GM21529 (cell line): ENCODE results near the gene LONP2.
"Not testable (repeated sequence)": the region's sequence is repeated elsewhere in the genome, so short reads cannot be mapped to it uniquely, and the experiment has no call there.

Experiments used
- ATAC-seq: cut with Tn5 transposase; IDR thresholded peaks from one replicate; pipeline ENCODE4 v1.9.1; 2021; ENCODE audit not compliant: unreplicated experiment

LONP2 gene

DNA sequence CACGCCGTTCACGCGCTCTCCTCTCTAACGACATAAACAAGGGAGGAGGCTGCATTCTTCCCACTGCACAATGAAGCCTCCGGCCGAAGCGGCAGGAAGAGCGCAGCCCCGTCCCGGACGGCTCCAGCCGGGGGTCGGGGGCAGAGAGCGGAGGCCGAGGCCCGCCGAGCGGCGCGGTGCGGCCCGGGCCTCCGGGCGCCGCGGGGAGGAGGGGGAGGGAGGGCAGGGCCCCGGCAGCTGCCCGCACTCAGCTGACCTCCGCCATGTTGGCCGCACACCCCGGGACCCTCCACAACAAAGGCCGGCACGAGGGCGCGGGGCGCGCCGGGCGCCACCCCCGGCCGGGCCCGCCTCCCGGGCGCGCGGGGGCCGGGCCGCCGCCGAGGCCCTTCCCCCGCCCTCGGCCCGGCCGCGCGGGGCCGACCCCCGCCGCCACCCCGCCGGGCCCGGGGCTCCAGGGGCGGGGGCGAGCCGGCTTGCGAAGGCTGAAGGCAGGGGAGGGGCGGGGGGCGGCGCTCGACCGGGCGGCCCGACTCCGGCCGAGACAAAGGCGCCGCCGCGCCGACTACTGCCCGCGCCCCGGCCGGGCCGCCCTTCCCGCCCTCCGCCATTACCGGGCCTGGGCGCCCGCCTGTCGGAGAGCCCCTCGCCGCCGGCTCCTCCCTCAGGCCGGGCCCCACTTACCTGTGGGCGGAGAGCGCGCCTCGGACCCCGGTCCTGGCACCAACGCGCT, 140.6 kb downstream of the LONP2 start:
- peak; percentile 55 for ATAC-seq

GRCh38 chr16:48385253-48386150, 141.4 kb downstream of the LONP2 start, which contains the start of gene SIAH1:
Gene SIAH1 (minus strand): TSS chr16:48385413. CDS start chr16:48362428, 22,985 bp downstream.
- ATAC-seq: peak; percentile 64

- no peak for ATAC-seq
These were observed 142.6 kb downstream of the LONP2 start for GRCh38 chr16:48386559-48387312.

DNA sequence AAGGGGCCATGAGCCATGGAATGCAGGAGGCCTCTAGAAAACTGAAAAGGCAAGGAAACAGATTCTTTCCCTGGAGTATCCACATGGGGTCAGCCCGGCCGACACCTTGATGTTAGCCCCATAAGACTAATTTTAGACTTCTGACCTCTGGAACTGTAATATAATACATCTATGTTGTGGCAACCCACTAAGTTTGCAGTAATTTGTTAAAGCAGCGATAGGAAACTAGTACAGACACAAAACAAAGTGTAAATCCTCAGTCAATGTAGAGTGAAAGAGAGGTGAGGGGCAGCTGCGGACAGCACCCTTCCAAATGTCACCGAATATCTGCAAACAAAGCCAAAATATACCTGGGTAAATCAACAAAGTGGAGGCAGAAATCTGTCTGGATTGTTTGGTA, 148.3 kb downstream of the LONP2 start:
- ATAC-seq: no peak

DNA sequence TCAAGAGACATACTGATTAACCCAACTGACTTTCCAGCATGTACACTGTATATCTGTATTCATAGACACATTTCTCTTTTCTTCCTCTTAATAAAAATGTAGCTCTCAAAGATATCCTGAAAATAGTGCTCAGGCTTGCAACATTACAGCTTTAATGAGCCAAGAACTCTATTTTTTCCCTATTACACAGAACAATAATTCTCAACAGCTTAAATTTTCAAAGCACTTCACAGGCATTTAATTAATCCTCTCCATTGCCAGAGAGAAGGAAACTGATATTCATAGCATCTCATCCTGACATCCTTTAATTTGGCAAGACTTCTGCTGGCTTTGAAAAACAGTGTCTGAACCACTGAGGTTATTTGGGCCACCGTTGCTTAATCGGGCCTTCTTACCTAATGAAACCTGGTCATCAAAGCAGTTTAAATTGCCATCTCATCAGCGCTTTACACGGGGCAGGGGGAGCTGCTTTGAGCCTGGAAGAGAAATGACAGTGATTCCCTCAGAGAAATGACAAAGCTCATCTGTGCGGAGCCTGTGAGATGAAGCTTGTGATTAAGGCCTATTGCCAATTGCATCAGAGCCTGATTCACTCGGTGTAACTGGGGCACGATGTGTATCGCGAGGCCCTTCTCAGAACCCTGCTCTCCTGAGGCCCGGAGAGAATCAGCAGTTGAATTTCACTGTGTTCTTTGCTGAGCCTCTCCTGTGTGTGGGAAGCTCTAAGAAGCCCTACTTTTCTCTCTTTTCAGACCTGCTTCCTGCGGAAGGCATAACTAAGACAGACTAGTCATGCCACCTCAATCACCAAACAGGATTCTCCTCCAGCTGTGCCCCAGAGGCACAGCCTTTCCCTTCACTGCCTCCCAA, 149.6 kb downstream of the LONP2 start:
- no peak for ATAC-seq

DNA sequence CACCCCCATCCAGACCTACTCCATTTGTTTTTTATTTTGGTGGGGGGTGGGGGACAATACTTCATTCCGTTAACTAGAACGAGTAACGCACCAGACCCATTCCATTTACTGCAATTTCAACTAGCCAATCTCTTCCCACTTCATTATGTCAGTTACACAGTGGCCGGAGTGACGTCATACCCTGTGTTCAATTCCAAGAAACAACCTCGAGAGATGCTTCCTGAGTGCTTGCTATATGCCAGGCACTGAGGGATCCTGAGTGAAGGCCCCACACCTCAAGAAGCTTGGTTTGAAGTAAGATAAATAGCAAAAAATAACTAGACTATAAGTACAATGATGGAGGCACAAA, 150.2 kb downstream of the LONP2 start:
- ATAC-seq: no peak

DNA sequence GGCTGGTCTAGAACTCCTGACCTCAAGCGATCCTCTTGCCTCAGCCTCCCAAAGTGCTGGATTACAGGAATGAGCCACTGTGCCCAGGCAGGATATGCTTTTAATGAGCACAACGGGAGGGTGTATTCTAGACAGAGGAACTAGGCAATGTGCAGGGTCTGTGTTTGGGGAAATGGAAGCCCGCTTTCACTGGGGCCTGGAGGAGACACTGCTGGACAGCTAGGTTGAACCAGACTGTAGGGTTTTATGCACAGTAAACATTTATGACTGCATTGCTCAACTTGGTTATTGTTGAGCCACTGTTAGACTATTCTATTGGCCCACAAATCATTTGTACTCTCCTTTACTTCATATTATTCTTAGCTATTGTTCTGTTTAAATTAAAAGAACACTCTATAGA, 151.3 kb downstream of the LONP2 start:
- no peak for ATAC-seq

- ATAC-seq: not testable (repeated sequence)
These were observed 158.4 kb downstream of the LONP2 start for GRCh38 chr16:48402547-48402946.

GRCh38 chr16:48405153-48405552, 161.1 kb downstream of the LONP2 start:
- ATAC-seq: no peak

- no peak for ATAC-seq
These were observed 161.8 kb downstream of the LONP2 start for GRCh38 chr16:48405907-48406306.
